ENCODE measurements around the gene CYFIP1. TPM values are rescaled to one million over a fixed set of nuclear protein-coding genes. Genes with fewer than 3 reads are reported as not detected.

Gene CYFIP1
- total RNA-seq, 1 experiment from 2014 or later: 79.2 TPM

- TF ChIP-seq PRDM15 (CRISPR knock-in tag; IDR thresholded peaks at IDR 0.05): no peak
- no peak for TF ChIP-seq GABPB1 (CRISPR knock-in tag; IDR thresholded peaks at IDR 0.05)
- TF ChIP-seq, protein P1, sequence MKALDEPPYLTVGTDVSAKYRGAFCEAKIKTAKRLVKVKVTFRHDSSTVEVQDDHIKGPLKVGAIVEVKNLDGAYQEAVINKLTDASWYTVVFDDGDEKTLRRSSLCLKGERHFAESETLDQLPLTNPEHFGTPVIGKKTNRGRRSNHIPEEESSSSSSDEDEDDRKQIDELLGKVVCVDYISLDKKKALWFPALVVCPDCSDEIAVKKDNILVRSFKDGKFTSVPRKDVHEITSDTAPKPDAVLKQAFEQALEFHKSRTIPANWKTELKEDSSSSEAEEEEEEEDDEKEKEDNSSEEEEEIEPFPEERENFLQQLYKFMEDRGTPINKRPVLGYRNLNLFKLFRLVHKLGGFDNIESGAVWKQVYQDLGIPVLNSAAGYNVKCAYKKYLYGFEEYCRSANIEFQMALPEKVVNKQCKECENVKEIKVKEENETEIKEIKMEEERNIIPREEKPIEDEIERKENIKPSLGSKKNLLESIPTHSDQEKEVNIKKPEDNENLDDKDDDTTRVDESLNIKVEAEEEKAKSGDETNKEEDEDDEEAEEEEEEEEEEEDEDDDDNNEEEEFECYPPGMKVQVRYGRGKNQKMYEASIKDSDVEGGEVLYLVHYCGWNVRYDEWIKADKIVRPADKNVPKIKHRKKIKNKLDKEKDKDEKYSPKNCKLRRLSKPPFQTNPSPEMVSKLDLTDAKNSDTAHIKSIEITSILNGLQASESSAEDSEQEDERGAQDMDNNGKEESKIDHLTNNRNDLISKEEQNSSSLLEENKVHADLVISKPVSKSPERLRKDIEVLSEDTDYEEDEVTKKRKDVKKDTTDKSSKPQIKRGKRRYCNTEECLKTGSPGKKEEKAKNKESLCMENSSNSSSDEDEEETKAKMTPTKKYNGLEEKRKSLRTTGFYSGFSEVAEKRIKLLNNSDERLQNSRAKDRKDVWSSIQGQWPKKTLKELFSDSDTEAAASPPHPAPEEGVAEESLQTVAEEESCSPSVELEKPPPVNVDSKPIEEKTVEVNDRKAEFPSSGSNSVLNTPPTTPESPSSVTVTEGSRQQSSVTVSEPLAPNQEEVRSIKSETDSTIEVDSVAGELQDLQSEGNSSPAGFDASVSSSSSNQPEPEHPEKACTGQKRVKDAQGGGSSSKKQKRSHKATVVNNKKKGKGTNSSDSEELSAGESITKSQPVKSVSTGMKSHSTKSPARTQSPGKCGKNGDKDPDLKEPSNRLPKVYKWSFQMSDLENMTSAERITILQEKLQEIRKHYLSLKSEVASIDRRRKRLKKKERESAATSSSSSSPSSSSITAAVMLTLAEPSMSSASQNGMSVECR (CRISPR knock-in tag; IDR thresholded peaks at IDR 0.05; ENCODE audit: borderline replicate concordance): no peak
- no peak for TF ChIP-seq ZBTB21 (CRISPR knock-in tag; IDR thresholded peaks at IDR 0.05; ENCODE audit: borderline replicate concordance)
- TF ChIP-seq, protein P2, sequence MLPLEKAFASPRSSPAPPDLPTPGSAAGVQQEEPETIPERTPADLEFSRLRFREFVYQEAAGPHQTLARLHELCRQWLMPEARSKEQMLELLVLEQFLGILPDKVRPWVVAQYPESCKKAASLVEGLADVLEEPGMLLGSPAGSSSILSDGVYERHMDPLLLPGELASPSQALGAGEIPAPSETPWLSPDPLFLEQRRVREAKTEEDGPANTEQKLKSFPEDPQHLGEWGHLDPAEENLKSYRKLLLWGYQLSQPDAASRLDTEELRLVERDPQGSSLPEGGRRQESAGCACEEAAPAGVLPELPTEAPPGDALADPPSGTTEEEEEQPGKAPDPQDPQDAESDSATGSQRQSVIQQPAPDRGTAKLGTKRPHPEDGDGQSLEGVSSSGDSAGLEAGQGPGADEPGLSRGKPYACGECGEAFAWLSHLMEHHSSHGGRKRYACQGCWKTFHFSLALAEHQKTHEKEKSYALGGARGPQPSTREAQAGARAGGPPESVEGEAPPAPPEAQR (CRISPR knock-in tag; IDR thresholded peaks at IDR 0.05): no peak
- no peak for TF ChIP-seq KAT7 (CRISPR knock-in tag; IDR thresholded peaks at IDR 0.05; ENCODE audit: borderline replicate concordance)
- TF ChIP-seq FOXP4 (CRISPR knock-in tag; IDR thresholded peaks at IDR 0.05): no peak
- TF ChIP-seq SOX15 (CRISPR knock-in tag; IDR thresholded peaks at IDR 0.05): no peak
- no peak for TF ChIP-seq IRF2 (CRISPR knock-in tag; IDR thresholded peaks at IDR 0.05; ENCODE audit: borderline replicate concordance, low read depth)
- TF ChIP-seq JUN (CRISPR knock-in tag; IDR thresholded peaks at IDR 0.05): no peak
- no peak for TF ChIP-seq NR3C1 (CRISPR knock-in tag; conservative IDR thresholded peaks at IDR 0.05; ENCODE audit: low read depth)
- no peak for TF ChIP-seq JAZF1 (CRISPR knock-in tag; IDR thresholded peaks at IDR 0.05)
- TF ChIP-seq OVOL2 (CRISPR knock-in tag; IDR thresholded peaks at IDR 0.05; ENCODE audit: borderline replicate concordance): no peak
- TF ChIP-seq ELF4 (CRISPR knock-in tag; IDR thresholded peaks at IDR 0.05; ENCODE audit: low read depth): no peak
- TF ChIP-seq MLX (CRISPR knock-in tag; IDR thresholded peaks at IDR 0.05): no peak
- no peak for ATAC-seq
- Mint-ChIP-seq H3K36me3 (peaks cover 74% of the 10 kb centered on the region), H3K9me3 (no peaks in the 10 kb centered on the region), H3K4me1 (peaks cover 18% of the 10 kb centered on the region), H3K4me3 (no peak overlapping the region), H3K27ac (no peak overlapping the region), H3K27me3 (ENCODE audit: low read depth) (no peaks in the 10 kb centered on the region)
- ChIA-PET CTCF (no interaction called here), POLR2A (interaction anchor here (0.5 to 0.6 kb wide), 2 partner anchors 66 to 87 kb away, joined by 3 read pairs; no protein-coding TSS in a partner anchor)
- no peak for DNase-seq (ENCODE audit: low spot score)
Observed at GRCh38 chr15:22870865-22871264, 109.3 kb downstream of the CYFIP1 start.

Data from WTC11 (cell line).